NCI-H2227 (cell line): ENCODE data around the gene TAS1R3.

Source experiments
- DNase-seq: peaks from one replicate; lab custom pipeline; 2025; ENCODE audit not compliant: unreplicated experiment; lab: John Stamatoyannopoulos, UW

The TAS1R3 gene

DNA sequence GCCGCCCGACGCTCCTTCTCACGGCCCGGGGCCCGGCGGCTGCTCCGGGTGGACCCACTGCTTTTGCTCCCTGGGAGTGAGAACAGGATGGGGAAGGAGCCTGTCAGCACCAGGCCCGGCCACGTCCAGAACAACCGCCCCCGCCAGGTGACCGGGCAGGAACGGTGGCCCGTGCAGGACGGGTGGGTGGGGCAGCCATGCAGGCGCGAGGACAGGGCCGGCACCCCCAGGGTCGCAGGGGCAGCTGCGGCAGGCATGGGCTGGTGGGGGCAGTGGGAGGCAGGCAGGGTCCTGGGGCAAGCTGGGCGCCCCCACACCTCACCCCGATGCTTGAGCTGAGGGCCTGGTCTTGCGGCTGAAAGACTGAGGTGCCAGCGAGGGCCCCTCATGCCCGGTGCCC is 5.4 kb downstream of the TAS1R3 start:
- DNase-seq = no peak

DNA sequence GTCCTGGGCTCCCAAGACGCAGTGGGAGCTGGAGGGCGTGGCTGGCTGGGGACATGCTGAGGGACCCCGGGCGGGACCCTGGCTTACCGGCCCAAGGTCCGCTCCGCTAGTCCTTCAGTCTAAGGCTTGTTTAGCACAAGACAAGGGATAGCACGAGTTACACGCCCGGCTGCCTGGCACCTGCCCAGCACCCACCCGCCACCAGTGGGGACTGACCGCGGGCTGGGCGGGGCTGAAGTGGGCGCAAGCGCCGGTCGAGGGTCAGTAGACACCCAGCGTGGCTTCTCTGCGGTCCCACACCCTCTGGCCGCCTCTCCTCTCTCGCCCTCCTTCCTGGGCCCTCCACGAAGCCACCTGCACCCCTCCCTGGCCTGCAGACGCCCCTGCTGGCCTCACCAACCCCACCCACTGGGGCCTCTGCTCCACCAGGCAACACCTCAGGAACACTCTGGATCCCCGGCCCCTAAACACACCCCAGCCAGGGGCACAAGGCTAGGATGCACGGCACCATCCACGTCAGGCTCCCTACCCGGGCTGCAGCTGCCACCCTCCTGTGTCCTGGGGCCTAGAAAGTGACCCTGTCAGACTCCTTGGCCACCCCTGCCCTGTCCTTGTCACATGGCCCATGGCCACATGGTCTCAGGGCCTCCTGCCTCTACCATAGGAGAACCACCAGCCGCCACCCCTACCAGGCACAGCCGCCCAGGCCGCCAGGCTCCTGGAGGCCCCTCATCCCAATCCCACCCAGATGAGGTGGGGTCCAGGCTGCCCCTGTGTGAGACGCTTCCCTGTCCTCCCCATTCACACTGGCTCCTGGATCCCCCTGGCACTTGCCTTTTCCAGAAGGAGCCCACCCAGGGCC is 6.1 kb downstream of the TAS1R3 start:
- DNase-seq = no peak

DNA sequence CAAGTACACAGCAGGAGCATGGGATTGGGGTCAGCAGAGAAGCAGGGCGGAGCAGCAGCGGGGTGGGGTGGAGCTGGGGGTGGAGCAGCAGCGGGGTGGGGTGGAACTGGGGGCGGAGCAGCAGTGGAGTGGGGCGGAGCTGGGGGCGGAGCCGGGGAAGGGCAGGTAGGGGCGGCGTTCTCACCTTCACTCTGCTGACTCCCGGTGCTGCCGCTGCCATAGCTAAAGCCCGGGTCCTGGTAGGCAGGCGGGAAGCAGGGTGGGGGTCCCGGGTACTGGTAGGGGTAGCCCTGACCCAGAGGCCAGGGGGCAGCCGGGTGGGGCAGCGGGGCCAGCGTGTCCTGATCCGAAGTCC is 6.7 kb downstream of the TAS1R3 start:
- no peak for DNase-seq

DNA sequence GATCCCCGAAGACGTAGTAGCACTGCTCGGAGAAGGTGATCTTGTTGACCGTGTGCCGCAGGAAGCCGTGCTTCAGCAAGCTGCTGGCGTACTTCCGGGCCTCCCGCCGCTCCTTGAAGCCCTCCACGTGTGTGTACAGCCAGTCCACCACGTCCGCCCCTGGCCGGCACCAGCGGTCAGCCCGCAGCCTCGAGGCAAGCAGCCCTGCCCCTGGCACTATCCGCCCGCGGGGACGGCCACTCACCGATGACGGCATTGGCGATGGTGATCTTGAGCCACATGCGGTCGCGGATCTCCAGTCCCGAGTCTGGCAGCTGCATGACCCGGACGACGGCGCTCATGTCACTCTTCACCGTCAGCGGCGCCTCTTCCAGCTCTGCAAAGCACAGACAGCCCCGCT is 7.2 kb downstream of the TAS1R3 start:
- DNase-seq = no peak

DNA sequence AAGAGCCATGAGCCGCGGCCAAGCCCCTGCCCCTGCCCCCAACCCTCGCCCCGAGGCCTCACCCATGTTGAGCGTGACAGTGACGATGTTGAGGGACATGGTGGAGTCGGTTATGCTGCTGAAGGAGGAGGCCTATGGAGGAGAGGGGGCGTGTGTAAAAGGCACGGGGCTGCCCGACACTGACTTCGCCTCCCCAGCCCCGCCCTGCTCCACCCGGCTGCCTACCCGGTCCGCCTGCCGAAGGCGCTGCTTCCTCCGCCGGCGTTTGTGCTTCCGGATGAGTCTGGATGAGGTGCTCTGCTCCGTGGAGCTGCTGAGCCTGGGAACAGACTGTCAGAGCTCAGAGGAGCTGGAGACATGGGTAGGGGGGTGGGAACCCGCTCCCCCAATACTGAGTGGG is 9.1 kb downstream of the TAS1R3 start:
- no peak for DNase-seq

DNA sequence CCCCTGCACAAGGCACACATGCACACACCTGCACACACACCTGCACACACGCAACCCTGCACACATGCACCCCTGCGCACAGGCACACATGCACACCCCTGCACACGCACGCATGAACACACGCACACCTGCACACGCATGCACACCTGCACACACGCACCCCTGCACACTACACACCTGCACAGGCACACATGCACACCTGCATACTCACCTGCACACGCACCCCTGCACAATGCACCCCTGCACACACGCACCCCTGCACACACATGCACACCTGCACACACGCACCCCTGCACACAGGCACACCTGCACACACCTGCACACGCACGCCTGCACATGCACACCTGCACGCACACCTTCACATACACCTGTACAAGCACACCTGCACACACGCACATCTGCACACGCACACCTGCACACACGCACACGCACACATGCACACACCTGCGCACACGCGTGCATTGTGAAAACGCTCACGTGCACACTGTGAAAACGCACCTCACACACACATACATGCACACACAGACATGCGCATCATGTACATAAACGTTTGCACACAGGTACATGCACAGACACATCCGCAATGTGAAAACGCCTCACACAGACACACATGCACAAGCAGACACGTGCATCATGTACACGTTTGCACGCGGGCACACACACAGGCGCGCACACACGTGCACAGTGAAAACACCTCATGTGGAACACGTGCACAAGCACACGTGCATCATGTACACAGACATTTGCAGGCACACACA is 9.9 kb downstream of the TAS1R3 start:
- no peak for DNase-seq

DNA sequence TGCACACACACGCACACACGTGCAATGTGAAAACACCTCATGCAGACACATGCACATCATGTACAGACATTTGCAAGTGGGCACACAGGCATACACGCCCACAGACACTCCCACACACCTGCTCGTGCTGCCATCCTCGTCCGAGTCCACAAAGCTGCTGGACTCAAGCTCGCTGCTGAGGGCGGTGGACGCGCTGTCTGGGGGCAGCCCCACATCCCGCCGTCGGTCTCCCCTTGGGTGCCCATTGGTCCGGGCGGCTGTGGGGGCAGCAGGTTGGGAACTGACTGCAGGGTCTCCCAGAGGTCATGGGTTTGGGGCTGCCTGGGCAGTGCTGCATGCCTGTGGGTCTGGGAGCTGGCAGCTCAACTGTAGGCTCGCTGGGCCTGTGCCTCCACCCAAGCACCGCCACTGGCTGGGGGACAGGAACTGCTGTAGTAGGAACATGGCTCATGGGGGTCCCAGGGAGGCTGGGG is 10.5 kb downstream of the TAS1R3 start:
- no peak for DNase-seq

DNA sequence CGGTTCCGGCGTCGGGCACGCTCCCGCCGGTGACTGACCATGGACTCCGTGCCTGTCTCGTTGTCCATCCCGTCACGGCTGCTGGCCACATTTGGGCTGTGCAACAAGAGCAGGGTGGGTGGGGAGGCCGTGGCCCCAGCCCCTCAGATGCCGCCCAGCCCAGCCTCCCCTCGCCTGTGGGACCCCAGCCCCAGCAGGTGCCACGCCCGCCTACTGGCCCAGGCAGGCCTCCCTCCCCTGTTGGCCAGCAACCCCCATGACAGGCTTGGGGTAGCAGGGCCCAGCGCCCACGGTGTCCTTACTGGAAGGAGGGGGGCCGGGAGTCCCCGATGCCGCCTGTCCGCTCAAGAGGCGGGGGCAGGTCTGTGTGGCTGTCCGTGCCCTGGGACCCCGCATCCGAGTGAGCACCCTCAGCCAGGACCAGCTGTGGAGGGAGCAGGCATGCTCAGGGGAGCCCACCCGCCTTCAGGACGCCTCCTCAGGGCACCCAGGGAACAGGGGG is 11.0 kb downstream of the TAS1R3 start:
- DNase-seq = no peak

DNA sequence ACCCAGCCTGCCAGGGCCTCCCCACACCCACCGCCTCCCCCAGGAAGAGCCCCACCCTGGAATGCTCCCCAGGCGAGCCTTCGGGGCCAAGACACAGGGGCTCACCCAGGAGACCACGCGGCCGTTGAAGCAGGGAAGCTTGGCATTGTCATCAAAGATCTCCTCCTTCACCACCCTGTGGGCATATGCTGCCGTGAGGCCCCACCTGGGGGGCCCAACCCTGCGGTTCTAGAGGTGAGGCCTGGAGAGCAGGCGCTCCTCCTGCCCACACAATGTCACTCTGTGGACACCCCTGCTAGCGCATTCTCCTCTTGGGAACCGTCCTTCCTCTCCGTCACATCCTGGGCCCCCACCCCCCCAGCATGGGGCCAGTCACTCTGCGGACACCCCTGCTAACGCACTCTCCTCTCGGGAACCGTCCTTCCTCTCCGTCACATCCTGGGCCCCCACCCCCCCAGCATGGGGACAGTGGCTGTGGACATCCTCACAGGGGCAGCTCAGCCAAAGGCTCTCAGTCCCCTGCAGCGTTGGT is 11.6 kb downstream of the TAS1R3 start:
- no peak for DNase-seq

DNA sequence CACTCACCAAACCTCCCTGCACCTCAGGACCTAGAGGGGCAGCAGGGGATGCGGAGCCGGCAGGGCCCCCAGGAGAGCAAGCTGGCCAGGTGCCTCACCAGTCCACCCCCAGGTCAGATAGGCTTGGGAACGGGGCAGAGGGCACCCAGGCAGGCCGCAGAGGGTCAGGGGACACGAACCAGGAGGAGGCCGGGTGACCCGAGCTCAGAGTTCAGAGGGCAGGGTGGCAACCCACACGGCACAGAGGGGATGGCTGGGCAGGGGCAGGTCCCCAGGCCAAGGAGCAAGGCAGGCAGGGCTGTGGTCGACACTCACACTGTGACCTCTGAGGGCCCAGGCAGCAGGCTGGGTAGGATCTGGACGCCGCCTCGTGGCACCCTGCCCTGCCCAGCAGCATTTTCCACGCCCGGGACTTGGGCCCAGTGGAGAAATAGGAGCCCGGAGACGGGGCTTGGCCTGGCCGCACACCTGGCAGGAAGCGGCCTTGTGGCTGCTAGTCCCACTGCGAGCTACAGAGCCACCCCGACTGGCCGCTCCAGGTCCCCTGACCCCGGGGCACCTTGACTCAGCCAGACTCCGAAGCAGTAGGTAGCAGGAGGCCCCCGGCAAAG is 12.8 kb downstream of the TAS1R3 start:
- DNase-seq = no peak

DNA sequence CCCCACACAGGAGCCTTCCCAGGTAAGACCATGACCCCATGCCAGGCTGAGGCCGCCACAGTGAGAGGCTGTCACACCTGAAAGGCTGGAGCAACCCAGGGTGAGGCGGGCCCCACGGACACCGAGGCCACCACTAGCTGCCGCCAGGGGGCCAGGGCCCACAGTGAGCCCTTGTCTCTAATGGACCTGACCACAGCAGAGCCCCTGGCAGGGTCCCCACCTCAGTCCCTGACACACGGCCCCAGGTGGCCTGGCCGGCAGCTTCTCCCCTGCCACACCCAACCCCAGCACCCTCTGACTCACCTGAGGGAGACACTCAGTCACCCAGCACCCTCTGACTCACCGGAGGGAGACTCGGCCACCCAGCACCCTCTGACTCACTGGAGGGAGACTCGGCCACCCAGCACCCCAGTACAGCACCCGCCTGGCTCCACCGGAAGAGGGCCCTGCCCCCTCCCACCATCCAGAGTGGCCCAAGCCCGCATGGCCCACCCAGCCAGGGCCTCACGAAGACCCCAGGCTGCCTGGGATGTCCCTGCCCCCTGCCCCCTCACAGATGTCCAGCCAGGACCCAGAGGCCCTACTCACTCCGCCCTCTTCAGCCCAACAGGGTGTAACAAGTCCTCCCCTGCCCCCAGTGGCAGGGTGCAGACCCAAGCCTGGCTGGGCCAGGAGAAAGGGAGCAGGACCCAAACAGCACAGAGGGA is 13.7 kb downstream of the TAS1R3 start:
- DNase-seq = no peak

DNA sequence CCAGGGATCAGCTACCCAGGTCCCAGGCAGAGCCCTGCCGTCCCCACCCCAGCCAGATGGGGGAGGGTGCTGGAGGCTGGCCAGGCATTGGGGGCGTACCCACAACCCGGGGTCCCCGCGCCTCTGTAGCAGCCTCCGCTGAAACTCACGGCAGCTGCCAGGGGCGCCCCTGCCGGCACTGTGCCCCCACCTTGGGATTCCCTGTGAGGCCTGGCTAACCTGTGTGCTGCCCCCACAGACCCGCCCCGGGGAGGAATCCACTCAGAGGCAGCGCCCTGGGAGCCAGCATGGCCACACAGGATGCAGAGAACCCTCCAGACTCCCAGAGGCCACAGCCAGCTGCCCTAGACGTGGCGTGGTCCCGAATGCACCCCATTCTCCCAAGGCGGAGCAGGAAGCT is 14.3 kb downstream of the TAS1R3 start:
- DNase-seq = no peak

DNA sequence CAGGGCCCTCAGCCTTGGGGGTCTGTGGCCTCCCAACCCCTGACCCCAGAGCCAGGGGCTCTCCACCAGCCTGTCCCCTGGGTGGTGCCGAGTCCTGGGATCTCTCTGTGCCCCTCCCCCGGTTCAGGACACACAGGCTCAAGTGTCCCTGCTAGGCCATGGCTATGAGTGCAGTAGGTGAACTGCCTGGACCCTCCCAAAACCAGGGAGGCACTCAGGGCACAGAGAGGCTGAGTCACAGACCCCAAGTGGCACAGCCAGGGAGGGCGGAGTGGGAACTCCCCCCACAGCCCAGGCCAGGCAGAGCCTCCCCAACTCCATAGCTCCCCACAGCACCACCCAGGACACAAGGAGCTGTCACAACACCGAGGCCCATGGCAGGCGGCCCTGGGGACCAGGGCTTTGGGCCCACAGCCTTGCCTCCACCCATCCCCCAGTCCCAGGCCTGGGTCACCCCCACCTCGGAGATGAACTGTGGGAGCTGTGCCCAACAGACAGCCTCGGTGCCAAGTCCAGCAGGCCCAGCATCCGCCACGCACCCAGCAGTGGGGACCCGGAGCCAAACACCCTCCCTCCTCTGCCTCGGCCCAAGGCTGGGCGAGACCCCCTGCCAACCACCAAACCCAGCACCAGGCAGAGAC is 14.9 kb downstream of the TAS1R3 start:
- no peak for DNase-seq

DNA sequence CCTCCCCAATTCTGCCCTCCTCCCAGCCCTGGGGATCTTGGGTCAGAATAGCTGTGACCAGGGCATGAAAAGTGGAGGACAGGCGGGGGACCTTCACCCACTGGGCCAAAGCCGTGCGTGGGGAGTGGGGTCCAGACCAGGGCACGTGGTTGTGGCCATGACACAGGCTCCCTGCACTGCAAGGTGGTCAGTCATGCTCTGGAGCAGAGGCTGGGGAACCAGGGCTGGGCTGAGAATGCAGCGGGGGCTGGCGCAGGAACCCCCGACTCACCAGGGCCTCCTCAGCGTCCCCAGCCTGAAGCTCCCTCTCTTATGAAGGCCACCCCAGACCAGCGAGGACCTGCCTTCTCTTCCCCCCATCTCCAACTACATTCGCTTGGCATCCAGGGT is 15.4 kb downstream of the TAS1R3 start:
- DNase-seq = no peak

DNA sequence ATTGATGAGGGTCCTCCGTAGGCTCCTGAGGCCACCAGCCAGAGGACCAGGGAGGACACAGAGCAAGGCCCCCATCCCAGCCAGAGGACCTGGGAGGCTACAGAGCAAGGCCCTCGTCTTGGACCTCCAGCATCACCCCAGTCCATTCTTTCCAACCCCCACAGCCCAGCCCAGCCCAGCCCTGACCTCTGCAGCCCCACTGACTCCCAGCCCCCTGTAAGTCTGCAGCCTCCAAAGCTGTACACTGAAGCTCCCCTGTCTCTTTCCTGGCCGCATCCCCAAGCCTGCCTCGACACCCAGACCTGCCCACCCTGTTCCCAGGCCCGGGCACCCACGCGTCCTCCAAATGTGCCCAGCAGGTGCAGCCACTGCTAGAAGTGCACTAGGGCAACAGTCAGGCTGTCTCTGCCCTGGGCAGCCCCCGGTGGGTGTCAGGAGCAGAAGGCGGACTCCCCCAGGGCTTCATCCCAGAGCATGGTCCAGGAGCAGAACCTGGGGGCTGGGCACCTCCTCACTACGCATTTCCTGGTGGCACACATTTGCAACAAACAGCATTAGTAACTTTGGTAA is 16.0 kb downstream of the TAS1R3 start:
- no peak for DNase-seq

DNA sequence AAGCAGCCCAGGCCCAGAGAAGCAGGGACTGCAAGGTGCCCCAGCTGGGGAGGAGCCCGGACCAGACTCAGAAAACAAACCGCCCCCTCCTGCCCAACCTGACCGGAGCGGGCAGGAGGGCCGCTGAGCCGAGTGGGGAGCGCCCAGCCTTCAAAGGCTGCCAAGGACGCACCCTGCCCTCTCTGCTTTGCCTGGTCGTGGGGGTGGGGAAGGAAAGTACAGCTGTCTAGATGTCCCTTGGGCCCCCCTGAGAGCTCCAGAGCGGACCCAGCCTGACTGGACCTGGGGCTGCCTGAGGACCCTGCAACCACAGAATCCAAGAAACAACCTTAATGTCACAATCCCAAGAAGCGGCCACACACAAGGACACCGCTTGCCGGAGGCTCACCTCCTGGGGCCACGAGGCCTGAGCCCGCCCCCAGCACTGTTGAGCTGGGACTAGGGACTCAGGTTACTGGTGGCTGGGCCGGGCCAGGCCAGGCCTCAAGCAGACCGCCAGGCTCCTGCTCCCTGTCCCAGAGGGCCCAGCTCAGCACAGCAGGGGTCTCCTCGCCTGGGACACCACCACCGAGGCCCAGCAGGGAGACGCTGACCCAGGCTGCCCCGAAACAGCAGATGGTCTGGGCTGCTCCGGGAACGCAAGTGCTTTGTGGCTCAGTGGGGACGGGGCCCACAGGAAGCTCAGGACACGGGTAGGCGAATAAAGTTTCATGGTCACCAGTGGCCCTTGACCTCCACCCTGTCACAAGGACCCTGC is 16.8 kb downstream of the TAS1R3 start:
- no peak for DNase-seq

DNA sequence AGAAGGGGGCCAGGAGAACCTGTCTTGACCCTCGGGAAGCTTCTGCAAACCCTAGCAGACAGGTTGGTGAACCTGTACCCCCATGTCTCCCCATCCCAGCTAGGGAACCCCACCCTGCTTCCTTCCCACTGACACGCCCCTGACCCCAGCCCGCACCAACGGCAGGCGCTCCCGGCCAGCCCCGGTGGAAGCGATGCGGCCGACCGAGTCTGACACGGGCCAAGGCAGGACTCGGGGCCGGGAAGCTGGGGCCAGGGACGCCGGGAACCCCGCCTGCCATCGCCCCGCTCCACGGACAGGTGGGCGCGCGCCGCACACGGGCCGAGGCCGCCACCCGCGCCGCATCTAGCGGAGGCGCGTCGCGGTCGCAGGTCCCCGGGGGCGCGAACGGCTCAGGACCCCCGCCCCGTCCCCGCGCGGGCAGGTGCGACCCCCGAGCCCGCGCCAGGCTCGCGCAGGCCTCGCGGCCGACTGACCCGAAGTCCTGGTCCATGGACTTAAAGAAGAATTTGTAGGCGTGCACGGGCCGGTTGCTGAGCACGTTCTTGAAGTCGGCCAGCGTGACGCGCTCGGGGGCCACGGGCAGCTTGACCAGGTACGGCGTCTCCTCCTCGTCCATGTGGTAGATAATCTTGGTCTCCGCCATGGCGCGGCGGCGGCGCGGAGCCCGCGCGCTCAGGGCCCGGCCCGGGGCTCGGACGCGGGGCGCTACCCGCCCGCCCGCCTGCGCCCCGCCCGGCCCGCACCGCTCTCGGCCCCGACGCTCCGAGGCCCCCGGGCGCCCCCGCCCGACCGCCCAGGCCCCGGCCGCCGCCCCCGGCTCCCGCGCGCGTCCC is 17.6 kb downstream of the TAS1R3 start:
- DNase-seq = peak; percentile 59

DNA sequence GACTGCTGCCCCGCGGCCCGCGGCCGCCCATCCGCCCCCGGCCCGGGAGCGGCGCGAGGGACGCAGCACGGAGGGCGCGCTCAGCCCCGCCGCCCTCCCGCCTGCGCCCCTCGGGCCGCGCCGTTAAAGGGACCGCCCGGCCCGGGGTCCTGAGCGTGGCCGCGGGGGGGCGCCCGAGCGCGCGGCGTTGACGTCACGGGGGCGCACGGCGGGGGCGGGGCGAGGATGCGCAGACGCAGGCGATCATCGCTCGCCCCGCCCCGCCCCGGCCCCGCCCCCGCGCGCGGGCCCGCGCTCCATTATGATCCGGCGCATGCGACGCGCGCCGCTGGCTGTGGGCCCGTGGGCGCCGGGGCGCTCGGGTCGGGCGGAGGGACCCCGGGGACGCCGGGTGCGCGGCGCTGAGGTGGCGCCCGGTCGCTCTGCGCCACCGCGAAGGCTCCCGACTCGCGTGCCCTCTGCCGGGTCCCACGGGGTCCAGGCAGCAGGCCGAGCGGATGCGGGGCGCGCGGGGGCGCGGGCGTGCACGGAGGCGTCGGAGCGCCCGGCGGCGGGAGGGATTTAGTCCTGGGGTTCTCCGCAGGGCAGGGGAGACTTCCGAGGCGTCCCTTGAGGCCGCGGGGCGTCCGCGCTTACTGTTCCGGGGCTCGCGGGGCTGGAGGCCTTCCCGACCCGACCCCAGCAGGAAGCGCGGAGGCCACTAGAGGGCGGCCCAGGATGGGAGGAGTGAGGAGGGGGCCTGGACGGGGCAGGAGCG is 18.4 kb downstream of the TAS1R3 start, which contains the start of gene DVL1:
Gene DVL1, minus strand, starts transcription at position 163 of the 757 bp plus-strand sequence. CDS start 353 bp downstream, outside the sequence.
- peak; percentile 78 for DNase-seq
